Fibroblast of lung (primary cell): ENCODE results near the gene STRBP.
"Not testable (repeated sequence)": the region's sequence is repeated elsewhere in the genome, so short reads cannot be mapped to it uniquely, and the experiment has no call there.

Experiments used
- EZH2 ChIP-seq: IDR thresholded peaks from 2 replicates; pipeline ENCODE4 v1.5.1; 2012; ENCODE audit warnings: low read length, control low read depth, mild to moderate bottlenecking; ENCODE audit errors: missing control alignments
- TF ChIP-seq, protein P1 (sequence below), 2 donors: IDR thresholded peaks in 1 of 2; conservative IDR thresholded peaks in 1 of 2; 1 replicate in 1 of 2; 2 replicates in 1 of 2; pipeline ENCODE4 v1.5.1; 2011 to 2012; ENCODE audit warnings: low read length in 2 of 2, control low read depth in 1 of 2, inconsistent platforms in 1 of 2, low read depth in 1 of 2, mild to moderate bottlenecking in 1 of 2

DNA sequence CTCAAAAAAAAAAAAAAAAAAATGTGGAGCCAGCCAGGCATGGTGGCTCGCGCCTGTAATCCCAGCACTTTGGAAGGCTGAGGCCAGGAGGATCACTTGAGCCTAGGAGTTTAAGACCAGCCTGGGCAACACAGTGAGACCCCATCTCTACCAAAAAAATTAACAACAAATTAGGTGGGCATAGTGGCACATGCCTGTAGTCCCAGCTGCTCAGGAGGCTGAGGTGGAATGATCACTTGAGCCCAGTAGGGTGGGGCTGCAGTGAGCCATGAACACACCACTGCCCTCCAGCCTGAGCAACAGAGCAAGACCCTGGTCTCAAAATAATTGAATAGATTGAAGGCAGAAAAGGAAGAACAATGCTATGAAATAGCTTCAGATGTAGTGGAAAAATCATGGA lies 82.4 kb downstream of the STRBP start:
- TF ChIP-seq, protein P1, sequence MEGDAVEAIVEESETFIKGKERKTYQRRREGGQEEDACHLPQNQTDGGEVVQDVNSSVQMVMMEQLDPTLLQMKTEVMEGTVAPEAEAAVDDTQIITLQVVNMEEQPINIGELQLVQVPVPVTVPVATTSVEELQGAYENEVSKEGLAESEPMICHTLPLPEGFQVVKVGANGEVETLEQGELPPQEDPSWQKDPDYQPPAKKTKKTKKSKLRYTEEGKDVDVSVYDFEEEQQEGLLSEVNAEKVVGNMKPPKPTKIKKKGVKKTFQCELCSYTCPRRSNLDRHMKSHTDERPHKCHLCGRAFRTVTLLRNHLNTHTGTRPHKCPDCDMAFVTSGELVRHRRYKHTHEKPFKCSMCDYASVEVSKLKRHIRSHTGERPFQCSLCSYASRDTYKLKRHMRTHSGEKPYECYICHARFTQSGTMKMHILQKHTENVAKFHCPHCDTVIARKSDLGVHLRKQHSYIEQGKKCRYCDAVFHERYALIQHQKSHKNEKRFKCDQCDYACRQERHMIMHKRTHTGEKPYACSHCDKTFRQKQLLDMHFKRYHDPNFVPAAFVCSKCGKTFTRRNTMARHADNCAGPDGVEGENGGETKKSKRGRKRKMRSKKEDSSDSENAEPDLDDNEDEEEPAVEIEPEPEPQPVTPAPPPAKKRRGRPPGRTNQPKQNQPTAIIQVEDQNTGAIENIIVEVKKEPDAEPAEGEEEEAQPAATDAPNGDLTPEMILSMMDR (conservative IDR thresholded peaks at IDR 0.05 in 1 of 2, IDR thresholded peaks at IDR 0.05 in 1 of 2; ENCODE audit: low read depth in 1 of 2, low read length in 2 of 2), result not testable (repeated sequence)
- not testable (repeated sequence) for TF ChIP-seq EZH2
